ENCODE data around the gene SYT2.
A peak's percentile ranks its signal among the peaks of the same experiment; 100 is the strongest.
"Not testable (repeated sequence)": the region's sequence is repeated elsewhere in the genome, so short reads cannot be mapped to it uniquely, and the experiment has no call there.

SYT2 gene

DNA sequence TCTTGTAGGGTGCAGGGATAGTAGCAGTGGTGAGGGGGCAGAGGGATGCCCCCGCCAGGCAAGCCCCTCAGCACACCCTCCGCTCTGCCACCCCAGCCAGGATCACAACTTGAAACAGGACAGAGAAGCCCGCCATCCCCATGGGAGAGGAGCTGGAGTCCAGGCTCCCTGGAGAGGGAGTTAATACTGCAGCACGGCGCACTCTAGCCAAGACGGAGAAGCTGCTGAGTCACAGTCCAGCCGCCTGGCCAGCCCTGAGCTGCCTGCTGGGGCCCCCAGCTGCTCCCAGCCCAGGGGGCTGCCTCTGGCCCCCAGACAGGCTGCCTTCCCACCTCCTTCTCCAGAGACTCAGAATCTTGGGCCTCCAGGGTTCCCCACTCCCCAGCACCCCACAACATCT lies 87.2 kb downstream of the SYT2 start:
- no peak for DNase-seq (ENCODE audit: low spot score)

DNA sequence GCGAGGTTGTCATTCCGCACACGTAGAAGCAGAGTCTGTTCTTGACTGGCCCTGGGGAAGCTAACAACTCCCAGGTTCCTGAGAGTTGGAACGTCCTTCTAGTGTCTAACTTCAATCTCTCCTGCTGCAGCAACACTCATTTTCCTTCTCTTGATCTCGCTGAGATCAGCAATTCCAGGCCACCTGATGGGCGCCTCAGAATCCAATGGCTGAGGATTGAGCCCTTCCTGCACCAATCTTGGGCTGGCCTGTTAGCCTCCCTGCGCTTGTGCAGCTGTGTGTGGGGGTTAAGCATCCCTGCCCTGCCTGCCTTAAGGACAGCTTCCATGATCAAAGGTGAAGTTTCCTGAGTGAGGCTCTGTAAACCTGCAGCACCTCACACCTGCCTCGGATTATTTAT lies 87.9 kb downstream of the SYT2 start:
- no peak for DNase-seq (ENCODE audit: low spot score)

DNA sequence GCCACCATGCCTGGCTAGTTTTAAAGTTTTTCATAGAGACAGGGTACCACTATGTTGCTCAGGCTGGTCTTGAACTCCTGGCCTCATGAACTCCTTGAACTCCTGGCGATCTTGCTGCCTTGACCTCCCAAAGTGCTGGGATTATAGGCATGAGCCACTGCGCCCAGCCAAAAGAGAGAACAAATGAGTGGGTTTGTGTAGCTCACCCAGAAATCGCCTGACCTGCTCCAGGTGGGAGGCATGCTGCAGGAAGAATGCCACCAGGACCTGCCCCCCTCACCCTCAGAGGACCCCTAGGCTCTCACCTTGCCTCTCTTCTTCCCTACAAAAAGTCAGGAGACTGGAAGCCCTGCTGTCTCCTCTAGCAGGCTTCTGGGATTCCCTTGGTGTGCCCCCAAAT lies 88.8 kb downstream of the SYT2 start:
- DNase-seq (ENCODE audit: low spot score): no peak

DNA sequence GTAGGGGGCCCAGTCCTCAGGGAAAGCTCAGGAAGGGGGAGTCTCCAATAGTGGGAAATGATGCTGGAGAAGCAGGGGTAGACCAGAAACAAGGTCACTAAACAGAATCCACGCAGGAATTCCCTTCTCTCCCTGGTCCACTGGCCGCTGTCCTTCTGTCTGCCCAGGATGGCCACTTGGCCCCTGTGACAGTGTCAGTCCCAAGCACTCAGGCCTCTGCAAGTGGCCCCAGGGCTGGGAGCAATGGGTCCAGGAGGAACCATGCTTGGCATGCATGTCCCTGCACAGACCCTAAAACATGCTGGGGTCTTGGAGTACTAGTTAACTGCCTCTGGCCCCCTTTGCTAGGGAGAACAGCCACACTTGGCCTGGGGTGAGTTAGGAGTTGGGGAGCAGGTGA lies 90.2 kb downstream of the SYT2 start:
- not testable (repeated sequence) for DNase-seq (ENCODE audit: low spot score)

DNA sequence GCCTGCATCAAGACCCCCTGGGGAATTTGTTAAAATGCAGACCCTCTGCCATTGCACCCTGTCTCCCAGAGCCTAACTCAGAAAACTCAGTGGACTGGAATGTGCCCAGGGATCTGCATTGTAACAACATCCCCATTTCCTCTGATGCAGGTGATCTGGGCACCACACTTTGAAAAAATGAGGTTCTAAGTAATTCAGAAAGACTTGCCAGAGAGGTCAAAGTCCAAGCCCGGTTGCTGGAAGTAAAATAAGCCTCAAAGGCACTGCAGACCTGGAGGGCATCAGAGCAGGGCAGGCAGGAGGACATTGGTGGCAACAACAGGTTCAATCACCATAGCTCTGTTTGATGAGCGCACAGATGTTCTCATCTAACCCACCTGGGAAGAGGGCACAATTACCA lies 90.7 kb downstream of the SYT2 start:
- DNase-seq (ENCODE audit: low spot score): no peak

DNA sequence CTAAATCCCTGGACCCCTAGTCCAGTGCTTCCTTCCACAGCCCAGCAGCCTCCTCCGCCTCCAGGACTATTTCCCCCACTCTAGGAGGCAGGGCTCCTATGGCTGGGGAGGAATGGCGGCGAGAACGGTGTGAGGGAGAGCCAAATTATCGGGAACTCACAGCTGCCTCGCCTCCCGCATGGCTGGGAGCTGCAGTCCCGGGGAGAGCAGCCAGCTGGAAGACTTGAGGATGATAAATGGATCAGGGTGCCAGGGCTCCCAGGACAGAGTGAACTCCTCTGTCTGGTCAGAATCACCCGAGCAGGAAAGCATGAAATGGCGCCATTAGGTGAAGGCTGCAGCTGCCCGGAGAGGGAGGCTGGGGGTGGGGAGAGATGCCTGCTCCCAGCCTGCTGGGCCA lies 91.2 kb downstream of the SYT2 start:
- not testable (repeated sequence) for DNase-seq (ENCODE audit: low spot score)

DNA sequence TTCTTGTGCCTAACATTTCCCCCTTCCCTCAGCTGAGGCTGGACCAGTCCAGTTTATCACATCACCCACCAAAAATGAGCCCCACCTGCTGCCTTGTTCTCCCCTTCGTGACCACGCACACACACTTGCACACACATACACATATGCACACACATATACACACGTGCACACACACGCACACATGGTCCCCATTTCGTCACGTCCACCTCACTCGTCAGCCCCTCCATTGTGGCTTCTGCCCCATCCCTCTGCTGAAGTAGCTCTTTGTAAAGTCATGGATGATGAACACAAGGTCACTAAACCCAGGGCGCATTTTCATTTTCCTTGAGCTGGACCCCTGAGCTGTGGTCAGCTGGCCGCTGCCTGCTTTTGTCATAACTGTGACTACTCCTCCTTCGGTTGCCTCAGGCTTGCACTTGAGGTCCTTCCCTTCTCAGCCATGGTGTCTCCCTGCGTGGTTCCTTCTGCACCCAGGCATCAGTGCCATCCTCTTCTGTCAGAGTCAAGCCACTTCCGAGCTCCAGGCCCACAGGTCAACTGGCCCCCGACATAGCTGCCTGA lies 93.8 kb downstream of the SYT2 start:
- no peak for DNase-seq (ENCODE audit: low spot score)

DNA sequence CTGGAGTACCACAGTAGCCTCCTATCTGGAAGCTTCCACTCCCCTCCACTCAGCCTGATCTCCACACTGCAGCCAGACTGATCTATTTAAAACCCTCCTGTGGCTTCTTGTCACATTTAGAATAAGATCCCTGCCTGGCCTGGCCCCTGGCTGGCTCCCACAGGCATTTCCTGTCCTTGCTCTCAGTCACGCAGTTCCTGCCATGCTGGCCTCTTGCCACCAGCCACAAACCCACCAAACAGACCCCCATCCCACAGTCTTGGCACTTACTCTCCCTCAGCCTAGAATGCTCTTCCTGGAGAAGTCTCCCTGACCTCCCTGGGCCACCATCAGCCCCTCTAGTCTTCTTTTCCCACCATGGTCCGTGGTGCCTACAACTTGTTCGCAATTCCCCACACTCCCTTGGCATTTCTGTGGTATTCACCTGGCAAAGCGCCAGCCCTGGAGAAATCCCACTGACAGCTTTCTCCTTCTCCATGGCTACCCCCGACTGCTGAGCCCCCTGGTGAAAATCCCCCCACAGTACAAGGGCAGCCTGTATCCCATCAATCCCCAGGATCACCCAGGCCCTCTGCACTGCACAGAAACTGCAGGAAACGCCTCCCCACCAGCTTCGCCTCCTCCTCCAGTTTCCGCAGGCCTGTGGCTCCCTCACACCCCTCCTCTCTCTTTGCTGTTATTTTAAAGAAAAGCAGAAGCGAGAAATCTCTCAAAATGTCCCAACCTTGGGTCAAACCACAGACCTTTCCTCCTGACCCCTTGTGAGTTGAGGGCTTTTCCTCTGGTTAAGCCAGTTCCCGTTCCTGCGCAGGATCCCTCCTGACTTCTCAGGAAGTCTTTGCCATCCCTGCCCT lies 94.5 kb downstream of the SYT2 start:
- peak; percentile 75 for DNase-seq (ENCODE audit: low spot score)

DNA sequence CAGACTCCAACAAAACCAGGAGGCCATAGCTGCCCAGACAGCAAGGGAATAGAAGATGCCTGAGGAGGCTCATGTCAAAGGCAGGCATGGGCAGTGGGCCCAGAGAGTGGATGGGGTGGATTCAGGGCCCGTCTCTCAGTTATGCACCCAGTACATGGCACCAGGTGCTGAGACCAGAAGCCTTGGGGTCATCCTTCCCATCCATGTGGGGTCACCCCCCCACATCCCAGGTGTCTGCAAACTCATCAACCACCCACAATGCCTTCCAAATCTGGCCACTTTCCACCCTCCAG lies 95.1 kb downstream of the SYT2 start:
- not testable (repeated sequence) for DNase-seq (ENCODE audit: low spot score)

DNA sequence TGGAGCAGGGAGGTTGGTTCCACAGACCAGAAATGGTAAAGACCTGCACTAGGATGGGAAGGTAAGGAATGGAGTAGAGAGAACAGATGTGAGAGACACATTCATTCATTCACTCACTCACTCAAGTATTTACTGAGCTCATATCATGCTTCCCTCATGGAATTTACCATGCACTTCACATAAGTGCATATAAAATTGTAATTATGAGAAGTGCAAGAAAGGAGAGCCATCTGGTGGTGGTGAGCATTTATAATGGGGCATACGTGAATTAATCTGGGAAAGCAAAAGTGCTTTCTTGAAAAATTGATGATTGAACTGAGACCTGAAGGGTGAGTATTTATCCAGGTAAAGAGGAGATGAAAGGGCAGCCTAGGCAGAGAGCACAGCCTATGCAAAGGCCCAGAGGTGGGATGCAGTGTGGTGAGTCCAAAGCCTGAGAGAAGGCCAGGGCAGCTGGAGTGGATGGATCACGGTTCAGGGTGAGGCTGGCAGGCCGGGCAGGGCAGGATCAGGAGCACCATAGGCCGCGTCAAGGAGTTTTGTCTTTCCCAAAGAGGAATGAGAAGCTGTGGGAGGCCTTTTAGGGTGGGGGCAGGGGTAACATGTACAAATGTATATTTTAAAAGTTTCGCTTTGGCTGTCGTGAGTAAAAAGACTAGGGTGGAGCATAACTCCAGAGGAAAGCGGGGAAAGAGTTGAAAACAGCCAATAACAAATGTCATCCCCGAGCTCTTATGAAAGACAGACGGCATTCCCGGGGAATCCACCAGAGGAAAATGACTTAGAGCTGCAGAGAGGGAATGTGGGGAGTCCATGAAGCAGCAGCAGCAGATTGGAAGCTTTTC lies 95.7 kb downstream of the SYT2 start:
- DNase-seq (ENCODE audit: low spot score): not testable (repeated sequence)

DNA sequence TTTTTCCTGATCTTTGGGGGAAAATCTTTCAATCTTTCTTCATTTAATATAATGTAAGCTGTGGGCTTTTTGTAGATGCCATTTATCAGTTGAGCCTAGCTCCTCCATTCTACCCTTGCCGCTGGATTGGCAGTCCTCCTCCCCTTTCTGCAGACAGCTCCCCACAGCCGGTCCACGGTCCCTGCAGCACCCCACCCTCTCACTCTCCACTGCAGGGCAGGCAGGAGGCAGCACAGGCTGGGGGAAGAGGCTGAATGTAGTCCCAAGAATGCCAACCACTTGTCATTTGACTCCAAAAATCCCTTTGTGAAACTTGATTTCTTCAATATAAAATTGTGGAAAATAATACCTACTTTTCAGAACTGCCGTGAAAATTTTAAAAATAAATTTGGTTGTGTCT lies 96.7 kb downstream of the SYT2 start:
- DNase-seq (ENCODE audit: low spot score): no peak

DNA sequence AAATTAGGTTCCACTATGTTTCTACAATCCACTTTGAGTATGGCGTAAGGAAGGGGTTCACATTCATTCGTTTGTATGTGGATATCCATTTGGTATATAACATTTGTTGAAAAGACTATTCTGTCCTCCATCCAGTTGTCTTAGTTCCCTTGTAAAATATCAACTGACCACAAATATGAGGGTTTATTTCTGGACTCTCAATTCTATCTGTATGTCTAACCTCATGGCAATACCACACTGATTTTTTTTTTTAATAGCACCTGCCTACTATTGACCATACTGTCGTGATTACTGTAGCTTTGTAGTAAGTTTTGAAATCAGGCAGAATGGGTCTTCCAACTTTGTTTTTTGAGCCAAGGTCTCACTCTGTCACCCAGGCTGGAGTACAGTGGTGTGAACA lies 98.2 kb downstream of the SYT2 start:
- not testable (repeated sequence) for DNase-seq (ENCODE audit: low spot score)

DNA sequence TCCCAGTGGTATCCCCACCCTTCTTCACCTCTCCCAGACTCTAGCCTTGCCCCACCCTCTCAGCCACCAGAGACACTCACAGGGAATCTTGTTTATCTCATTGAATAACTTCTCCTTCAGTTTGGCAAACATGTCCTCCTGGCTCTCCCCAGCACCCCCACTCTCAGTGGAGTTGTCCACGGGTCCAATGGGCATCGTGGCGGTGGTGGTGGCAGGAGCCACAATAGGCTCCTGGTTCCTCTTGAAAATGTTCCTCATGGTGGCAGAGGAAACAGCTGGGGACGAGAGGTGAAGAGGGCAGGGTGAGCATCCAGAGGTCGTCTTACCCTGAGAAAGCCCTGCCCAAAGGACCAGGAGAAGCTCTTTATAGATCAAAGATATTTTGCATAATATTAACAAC lies 104.7 kb downstream of the SYT2 start:
- DNase-seq (ENCODE audit: low spot score): no peak

DNA sequence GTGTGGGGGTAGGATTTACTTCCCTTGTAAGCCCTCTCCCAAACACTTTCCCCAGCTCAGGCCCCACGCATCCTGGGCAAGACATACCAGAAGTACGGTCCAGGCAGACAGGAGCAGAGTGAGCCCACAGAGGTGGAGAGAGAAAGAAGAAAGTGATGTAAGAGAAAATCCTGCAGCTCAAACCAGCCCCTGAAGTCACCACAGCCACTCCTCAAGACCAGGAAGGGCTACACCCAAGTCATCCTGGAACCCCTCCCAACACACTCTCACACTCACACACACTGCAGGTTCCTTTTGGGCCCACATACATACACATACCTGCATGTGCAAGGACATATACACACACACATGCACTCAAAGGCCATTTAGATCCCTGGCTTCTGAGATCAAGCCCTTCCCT lies 106.8 kb downstream of the SYT2 start:
- no peak for DNase-seq (ENCODE audit: low spot score)

DNA sequence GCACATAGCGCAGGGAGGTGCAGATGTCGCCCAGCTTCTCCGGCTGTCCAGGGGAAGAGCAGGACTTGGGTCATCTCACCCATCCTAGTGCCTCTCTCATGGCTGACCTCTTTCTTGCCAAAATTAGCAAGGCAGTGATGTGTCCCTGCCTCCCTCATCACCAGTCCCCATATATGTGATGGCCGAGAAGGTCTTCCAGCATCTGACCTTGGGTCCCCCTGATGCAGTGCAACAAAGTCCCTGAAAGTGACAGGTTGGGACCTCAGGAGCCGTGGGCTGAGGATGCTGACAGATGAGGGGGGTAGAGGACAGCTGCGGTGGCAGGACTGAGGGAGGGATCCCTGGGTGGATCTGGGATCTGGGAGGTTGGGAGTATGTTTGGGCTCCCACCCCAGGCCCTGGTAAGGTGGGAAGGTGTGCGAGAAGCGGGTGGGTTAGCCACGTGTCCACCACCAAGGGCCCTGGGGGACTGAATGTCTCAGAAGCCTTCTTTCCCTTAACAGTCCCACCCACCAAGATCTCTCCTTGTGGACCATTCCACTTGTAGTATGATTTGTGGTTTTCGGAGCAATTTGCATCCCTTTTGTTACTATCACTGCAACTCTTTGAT lies 109.7 kb downstream of the SYT2 start:
- DNase-seq (ENCODE audit: low spot score): no peak

DNA sequence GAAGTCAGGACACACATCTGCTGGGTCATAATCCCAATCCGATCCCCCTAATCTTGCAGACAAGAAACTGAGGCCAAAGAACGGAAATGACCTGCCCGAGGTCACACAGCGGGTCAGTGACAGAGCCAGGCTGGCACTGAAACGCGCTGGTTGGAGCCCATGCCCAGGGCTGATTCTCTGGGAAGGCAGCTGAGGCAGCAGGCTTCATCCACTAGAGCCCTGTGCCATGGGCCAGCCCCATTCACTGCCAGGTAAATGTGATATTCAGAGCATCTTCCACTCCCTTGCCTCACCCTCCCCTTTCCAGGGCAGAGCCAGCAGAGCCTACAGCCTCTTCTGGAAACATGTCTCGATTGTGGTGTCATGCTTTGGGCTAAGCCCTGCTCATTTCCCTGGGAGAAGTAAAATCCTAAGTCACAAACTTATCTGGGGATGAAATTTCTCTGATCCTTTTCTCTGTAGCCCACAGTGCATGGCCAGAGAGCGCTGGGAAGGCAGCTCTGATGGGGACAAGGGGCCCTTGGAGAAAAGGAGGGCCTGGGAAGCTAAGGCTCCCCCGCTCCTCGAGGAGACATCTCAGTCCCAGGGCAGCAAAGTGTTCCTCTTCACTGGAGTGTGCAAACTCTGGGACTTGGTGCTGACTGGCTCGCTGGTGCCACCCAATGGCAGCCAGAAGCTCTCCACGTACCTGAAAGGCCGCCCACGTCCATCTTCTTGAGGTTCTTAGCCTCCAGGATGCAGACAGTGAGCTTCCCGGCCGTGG lies 110.4 kb downstream of the SYT2 start:
- DNase-seq (ENCODE audit: low spot score): no peak

DNA sequence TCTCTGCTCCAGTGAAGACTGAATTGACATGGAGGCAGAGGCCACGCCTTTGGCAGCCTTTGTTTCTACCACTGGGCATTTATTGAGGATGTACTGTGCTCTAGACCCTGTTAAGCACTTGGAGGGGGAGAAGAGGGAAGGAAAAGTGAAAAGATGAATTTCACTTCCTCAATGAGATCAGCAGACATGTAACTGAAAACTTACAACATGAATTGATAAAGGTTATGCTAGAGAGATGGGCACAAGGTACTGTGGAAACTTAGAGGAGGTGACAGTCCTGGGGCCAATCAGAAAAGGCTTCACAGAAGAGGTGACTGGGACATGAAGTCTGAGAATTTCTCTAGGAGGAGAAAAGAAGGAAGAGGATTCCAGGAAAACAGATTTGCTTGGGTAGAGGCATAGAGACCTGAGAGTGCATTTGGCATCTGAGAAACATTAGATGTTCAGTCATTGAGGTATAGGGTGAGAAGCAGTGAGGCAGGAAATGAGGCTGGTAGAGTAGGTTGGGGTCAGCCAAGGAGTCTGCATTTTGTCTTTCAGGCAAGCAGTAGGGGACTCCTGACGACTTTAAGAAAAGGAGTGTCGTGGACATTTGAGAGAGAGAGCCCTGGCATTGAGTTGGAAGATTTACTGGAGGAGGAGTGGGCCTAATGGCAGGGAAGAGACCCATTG lies 113.0 kb downstream of the SYT2 start:
- no peak for DNase-seq (ENCODE audit: low spot score)

DNA sequence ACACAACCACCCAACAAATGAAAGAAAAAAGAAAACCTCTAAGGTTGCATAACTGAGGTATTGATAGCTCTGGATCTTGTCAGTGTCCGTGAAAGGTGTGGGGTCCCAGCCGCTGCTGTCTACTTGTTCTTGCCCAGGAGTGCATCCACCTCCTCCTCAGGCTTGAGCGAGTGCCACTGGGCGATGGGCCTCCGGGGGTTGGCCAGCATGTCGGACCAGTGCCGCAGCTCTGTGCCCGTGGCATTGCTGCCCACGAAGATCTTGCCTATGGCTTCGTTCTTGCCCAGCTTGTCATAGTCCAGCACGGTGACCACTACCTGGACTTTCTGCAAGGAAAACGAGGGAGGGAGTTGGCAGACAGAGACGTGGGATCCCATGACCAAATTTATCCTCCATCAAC lies 113.6 kb downstream of the SYT2 start:
- no peak for DNase-seq (ENCODE audit: low spot score)

DNA sequence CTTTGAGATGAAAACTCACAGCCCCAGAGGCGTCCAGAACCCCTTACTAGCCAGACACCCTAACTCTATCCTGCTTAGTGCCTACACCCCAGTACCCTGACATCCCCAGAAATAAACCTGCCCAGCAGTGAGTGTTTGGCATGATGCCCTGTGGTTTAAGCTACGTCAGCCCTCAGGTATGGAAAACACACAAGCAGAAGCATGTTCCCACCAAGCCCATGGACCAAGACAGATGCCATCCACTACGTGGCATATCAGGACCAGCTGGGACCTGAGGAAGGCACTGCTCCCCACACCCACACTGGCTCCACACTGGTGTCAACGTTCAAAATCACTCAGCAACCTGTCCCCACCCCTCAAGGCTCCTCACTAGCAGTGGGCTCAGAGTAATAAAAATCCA lies 116.4 kb downstream of the SYT2 start:
- DNase-seq (ENCODE audit: low spot score): no peak

DNA sequence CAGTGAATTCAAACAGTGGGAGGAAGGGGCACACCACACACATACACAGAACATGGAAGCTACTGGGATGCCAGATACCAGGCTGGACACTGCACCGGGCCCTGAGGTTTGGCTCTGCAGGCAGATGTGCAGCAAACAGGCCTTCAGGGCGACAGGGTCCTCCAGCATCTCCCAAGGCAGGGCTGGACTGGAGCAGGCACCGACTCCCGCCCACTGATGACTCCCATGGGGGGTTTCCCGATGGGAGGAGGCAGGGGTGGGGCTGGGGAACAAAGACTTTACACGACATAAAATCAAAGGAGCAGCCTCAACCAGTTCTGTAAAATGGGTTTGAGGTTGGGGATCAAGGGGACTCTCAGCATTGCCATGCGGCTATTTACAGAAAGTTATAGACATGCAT lies 118.1 kb downstream of the SYT2 start:
- DNase-seq (ENCODE audit: low spot score): no peak

DNA sequence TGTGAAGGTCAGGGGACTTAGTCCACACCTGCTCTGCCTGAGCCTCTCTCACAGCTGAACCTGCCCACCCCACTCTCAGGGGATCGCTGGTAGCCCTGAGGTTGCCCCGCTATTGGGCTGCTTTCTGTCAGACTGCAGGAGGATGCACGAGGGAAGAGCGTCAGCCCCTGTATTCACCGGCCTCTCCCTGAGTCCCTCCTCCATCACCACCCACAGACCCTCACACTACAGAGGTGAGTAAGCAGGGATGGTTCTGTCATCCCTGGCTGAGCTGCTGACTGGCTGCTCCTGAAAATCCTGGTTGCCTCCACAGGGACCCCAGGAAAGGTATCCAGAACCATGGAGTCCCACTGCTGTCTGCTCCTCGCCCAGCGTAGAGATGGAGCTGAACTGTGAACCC lies 118.7 kb downstream of the SYT2 start:
- DNase-seq (ENCODE audit: low spot score): no peak
